GM21723 (cell line): Measurements from ENCODE around the gene SLC45A3.
"Not testable (repeated sequence)": the region's sequence is repeated elsewhere in the genome, so short reads cannot be mapped to it uniquely, and the experiment has no call there.

Source experiments
- ATAC-seq: cut with Tn5 transposase; IDR thresholded peaks from one replicate; pipeline ENCODE4 v1.9.1; 2021; ENCODE audit warnings: mild to moderate bottlenecking, moderate library complexity; ENCODE audit not compliant: unreplicated experiment

SLC45A3 gene

GRCh38 chr1:205680073-205680851, at the start of gene SLC45A3:
Gene SLC45A3, minus strand, starts transcription at chr1:205680509. Its CDS starts 15,853 bp downstream, at chr1:205664656.
- ATAC-seq = peak; percentile 65

- no peak for ATAC-seq
Observed at GRCh38 chr1:205726619-205727125, 46.4 kb upstream of the SLC45A3 start.

GRCh38 chr1:205725514-205725913, 45.2 kb upstream of the SLC45A3 start:
- ATAC-seq = no peak

- ATAC-seq = not testable (repeated sequence)
Observed at GRCh38 chr1:205720740-205721139, 40.4 kb upstream of the SLC45A3 start.

GRCh38 chr1:205719762-205720161, 39.5 kb upstream of the SLC45A3 start:
- ATAC-seq = no peak

GRCh38 chr1:205719015-205719414, 38.7 kb upstream of the SLC45A3 start:
- ATAC-seq = no peak

GRCh38 chr1:205716371-205717132, 36.2 kb upstream of the SLC45A3 start:
- ATAC-seq = no peak

GRCh38 chr1:205715628-205716027, 35.3 kb upstream of the SLC45A3 start:
- no peak for ATAC-seq

- no peak for ATAC-seq
Observed at GRCh38 chr1:205714906-205715246, 34.6 kb upstream of the SLC45A3 start.

- no peak for ATAC-seq
Observed at GRCh38 chr1:205714190-205714905, 34.0 kb upstream of the SLC45A3 start.

- ATAC-seq = peak; percentile 54
Observed at GRCh38 chr1:205711105-205712048, 31.1 kb upstream of the SLC45A3 start.

- ATAC-seq = no peak
Observed at GRCh38 chr1:205710201-205711062, 30.1 kb upstream of the SLC45A3 start.

GRCh38 chr1:205709640-205710039, 29.3 kb upstream of the SLC45A3 start:
- no peak for ATAC-seq

- ATAC-seq = no peak
Observed at GRCh38 chr1:205709059-205709398, 28.7 kb upstream of the SLC45A3 start.

GRCh38 chr1:205706601-205707502, 26.5 kb upstream of the SLC45A3 start:
- ATAC-seq = no peak

- no peak for ATAC-seq
Observed at GRCh38 chr1:205704903-205705302, 24.6 kb upstream of the SLC45A3 start.

GRCh38 chr1:205703072-205703471, 22.8 kb upstream of the SLC45A3 start:
- no peak for ATAC-seq

GRCh38 chr1:205701891-205702290, 21.6 kb upstream of the SLC45A3 start:
- ATAC-seq = no peak
